Measurements from ENCODE around the gene AKAP11.
A peak's percentile ranks its signal among the peaks of the same experiment; 100 is the strongest.

Gene AKAP11

GRCh38 chr13:42345367-42345766 is 73.4 kb downstream of the AKAP11 start:
- DNase-seq: no peak

GRCh38 chr13:42348576-42348975 is 76.6 kb downstream of the AKAP11 start:
- no peak for DNase-seq

GRCh38 chr13:42350141-42350540 is 78.2 kb downstream of the AKAP11 start:
- DNase-seq: no peak

GRCh38 chr13:42354241-42355091 is 82.5 kb downstream of the AKAP11 start:
- DNase-seq: peak; percentile 29

- peak; percentile 54 for DNase-seq
Measured at GRCh38 chr13:42355092-42355485, 83.1 kb downstream of the AKAP11 start.

- DNase-seq: no peak
Measured at GRCh38 chr13:42355491-42356183, 83.7 kb downstream of the AKAP11 start.

- DNase-seq: no peak
Measured at GRCh38 chr13:42356184-42356575, 84.2 kb downstream of the AKAP11 start.

GRCh38 chr13:42360046-42360574 is 88.2 kb downstream of the AKAP11 start:
- DNase-seq: no peak

- no peak for DNase-seq
Measured at GRCh38 chr13:42361701-42362100, 89.7 kb downstream of the AKAP11 start.

- DNase-seq: no peak
Measured at GRCh38 chr13:42363941-42364612, 92.1 kb downstream of the AKAP11 start.

- no peak for DNase-seq
Measured at GRCh38 chr13:42364613-42365000, 92.7 kb downstream of the AKAP11 start.

- no peak for DNase-seq
Measured at GRCh38 chr13:42367831-42368230, 95.9 kb downstream of the AKAP11 start.

GRCh38 chr13:42369071-42369797 is 97.3 kb downstream of the AKAP11 start:
- peak; percentile 59 for DNase-seq

- DNase-seq: no peak
Measured at GRCh38 chr13:42370229-42370628, 98.3 kb downstream of the AKAP11 start.
